Measurements from ENCODE around the gene HDAC5. TPM values are rescaled to one million over a fixed set of nuclear protein-coding genes. Genes with fewer than 3 reads are reported as not detected.
A peak's percentile ranks its signal among the peaks of the same experiment; 100 is the strongest.

The HDAC5 gene
- 55.3 TPM for total RNA-seq
- long read RNA-seq, full-length matches to known transcripts, result 47 of 266 reads
- long read RNA-seq, partial matches to known transcripts, result 111 of 266 reads
- long read RNA-seq, other reads (novel, unspliced or antisense), result 108 of 266 reads

DNA sequence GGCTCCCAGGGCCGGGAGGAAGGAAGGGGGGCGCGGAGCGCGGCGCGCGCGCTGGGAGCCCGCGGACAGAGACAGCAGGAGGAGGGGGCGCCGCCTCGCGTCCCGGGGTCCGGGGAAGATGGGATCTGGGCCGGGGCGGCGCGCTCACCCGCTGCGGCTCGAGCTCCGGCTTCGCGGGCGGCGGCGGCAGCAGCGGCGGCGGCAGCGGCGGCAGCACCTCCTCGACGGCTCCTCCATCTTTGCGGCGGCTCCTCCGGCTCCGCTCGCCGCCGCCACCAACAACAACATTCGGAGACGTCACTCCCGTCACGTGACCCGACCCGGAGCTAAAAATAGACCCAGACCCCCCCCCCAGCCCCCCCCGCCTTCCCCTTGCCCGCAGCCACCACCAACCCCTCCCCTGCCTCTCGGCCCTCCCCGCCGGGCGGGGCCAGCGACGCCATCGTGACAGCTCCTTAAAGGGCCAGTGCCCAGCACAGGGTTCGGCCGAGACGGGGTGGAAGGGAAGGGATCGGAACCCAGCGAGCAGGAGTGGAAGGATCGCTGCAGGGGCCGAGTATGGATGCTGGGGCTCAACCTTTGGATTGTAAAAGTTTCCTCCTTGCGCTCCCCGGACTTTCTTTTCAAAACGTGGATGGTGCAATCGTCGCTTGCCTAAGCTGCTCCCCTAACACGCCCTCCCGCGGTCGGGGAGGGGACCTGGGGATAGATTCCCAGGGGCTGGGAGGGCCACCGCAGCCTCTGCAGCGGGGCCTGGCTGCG, at the start of gene HDAC5:
Gene HDAC5, minus strand, starts transcription at position 286 of the 762 bp plus-strand sequence. CDS start 6,126 bp downstream, outside the sequence.
- DNase-seq (peak; percentile 98), ATAC-seq (peak; percentile 97)
- H3K9me3 ChIP-seq, result no peaks in the 10 kb centered on the region
- peak within 1 kb of the TSS; percentile 91 for H3K27ac ChIP-seq
- peak within 1 kb of the TSS; percentile 99 for H3K4me3 ChIP-seq
- peak; percentile 58 for TF ChIP-seq CTCF (IDR thresholded peaks at IDR 0.05)
- intact Hi-C loops (cut with DNase I), result no loop called here
- H3K36me3 ChIP-seq, result no peaks in the 10 kb centered on the region
- H3K27me3 ChIP-seq, result no peaks in the 10 kb centered on the region
- peaks cover 29% of the 10 kb centered on the region for H3K4me1 ChIP-seq

DNA sequence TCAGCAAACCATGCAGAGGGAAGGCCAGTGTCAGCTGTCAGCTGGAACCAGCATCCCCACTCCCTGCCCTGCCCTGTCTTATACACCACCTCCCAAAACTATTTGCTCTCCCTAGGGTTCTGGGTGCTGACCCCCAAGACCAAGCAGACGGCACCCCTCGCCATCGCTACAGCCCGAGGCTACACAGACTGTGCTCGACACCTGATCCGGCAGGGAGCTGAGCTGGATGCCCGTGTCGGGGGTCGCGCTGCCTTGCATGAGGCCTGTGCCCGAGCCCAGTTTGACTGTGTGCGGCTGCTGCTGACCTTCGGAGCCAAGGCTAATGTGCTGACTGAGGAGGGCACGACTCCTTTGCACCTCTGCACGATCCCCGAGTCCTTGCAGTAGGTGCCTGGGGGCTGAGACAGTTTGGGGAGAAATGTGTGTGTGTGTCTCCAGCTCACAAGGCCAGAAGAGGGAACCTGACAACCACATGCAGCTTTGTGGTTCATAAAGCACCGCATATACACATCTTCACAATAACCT, 48.6 kb upstream of the HDAC5 start:
- TF ChIP-seq CTCF (IDR thresholded peaks at IDR 0.05), result no peak
- Histone ChIP-seq H3K27me3 (no peaks in the 10 kb centered on the region), H3K4me3 (no peak overlapping the region), H3K36me3 (no peaks in the 10 kb centered on the region), H3K27ac (no peak overlapping the region), H3K4me1 (peaks cover 8% of the 10 kb centered on the region), H3K9me3 (no peaks in the 10 kb centered on the region)
- ATAC-seq (no peak), DNase-seq (no peak)
- intact Hi-C loops (cut with DNase I), result no loop called here

DNA sequence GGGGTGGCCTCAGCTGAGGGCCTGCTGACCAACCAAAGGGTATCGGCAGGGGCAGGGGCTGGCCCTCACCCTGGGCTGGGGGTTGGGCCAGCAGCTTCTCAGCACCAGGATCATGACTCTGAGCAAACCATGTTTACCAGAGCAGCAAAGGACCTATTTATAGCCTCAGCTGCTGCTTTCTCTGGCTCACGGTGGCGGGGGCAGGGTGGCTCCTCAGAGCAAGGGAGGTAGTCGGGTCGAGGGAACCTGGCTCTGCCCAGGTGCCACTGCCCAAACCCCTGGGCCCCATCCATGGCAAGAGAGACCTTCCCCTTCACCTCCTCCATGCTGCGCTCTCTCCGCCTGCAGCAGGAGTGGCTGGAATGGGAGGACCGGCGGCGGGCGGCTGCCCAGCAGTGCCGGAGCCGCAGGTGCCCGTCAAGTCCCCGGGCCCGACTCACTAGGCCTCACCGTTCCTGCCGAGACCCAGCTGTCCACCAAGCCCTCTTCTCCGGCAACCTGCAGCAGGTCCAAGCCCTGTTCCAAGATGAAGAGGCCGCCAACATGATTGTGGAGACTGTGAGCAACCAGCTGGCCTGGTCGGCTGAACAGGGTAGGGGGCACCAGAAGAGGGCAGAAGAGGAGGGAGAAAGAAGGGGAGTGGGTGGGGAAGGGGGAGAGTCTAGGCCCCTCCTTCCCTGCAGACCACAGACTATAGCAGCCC, 47.2 kb upstream of the HDAC5 start, which contains the start of gene ASB16:
Gene ASB16, plus strand, starts transcription at position 206 of the 703 bp plus-strand sequence. Its CDS starts 86 bp downstream, at position 292.
- Histone ChIP-seq H3K27ac (no peak within 1 kb of the TSS), H3K36me3 (no peaks in the 10 kb centered on the region), H3K27me3 (no peaks in the 10 kb centered on the region), H3K4me3 (no peak within 1 kb of the TSS), H3K4me1 (peaks cover 8% of the 10 kb centered on the region), H3K9me3 (no peaks in the 10 kb centered on the region)
- DNase-seq (no peak), ATAC-seq (peak; percentile 6)
- intact Hi-C loops (cut with DNase I), result no loop called here
- no peak for TF ChIP-seq CTCF (IDR thresholded peaks at IDR 0.05)

GRCh38 chr17:44170135-44170498, 46.7 kb upstream of the HDAC5 start:
- no peaks in the 10 kb centered on the region for H3K27me3 ChIP-seq
- no peak for ATAC-seq
- intact Hi-C loops (cut with DNase I), result no loop called here
- H3K36me3 ChIP-seq, result no peaks in the 10 kb centered on the region
- H3K4me1 ChIP-seq, result peaks cover 8% of the 10 kb centered on the region
- no peak overlapping the region for H3K27ac ChIP-seq
- H3K9me3 ChIP-seq, result no peaks in the 10 kb centered on the region
- DNase-seq, result no peak
- H3K4me3 ChIP-seq, result no peak overlapping the region
- TF ChIP-seq CTCF (IDR thresholded peaks at IDR 0.05), result no peak

DNA sequence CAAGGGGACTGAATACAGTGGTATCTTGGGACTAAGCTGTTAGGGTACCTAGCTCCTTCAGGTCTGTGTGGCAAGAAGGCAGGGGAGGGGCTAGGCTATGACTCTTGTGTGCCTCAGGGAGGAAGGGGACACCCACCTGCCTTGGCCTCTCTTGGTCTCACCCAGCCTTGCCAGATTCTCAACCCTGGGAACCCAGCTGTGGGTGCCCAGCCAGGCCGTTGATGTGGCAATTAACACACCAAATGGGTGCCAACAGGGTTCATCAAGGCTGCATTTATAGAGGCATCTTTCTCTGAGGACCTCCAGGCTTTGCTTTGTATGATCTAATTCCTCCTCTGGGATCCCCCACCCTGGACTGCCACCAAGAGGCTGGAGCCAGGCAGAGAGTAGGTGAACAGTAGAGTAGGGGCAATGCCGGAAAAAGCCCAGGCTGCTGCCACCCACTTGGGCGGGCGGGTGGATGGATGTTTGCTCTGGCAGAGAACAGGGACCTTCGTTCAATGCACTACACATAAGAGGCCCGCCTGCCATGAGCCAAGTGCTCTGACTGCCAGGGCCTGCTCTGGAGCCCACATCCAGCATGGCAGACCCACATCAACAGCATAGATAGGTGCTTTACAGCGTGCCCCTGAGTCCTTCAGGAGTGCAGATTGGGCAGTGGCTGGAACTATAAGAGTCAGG, 43.9 kb upstream of the HDAC5 start:
- peaks cover 8% of the 10 kb centered on the region for H3K4me1 ChIP-seq
- H3K27me3 ChIP-seq, result no peaks in the 10 kb centered on the region
- intact Hi-C loops (cut with DNase I), result no loop called here
- no peak overlapping the region for H3K27ac ChIP-seq
- no peak for DNase-seq
- no peak overlapping the region for H3K4me3 ChIP-seq
- H3K36me3 ChIP-seq, result no peaks in the 10 kb centered on the region
- H3K9me3 ChIP-seq, result no peaks in the 10 kb centered on the region
- ATAC-seq, result no peak
- TF ChIP-seq CTCF (IDR thresholded peaks at IDR 0.05), result no peak
